Stimulated activated CD4-positive, alpha-beta T cell treated with anti-CD3 and anti-CD28 coated beads, Interleukin-4, amount 100 ng/mL, for 1 hour (primary cell): ENCODE data around the gene BAZ2B.
"Not testable (repeated sequence)": the region's sequence is repeated elsewhere in the genome, so short reads cannot be mapped to it uniquely, and the experiment has no call there.

ENCODE experiments used
- DNase-seq: peaks from one replicate; pipeline ENCODE4 v3.0.0-alpha.2; 2020

BAZ2B gene

GRCh38 chr2:159456500-159457426 is 159.6 kb downstream of the BAZ2B start:
- DNase-seq: no peak

- no peak for DNase-seq
These were observed 160.9 kb downstream of the BAZ2B start for GRCh38 chr2:159455330-159455918.

GRCh38 chr2:159454185-159454584 is 162.2 kb downstream of the BAZ2B start:
- DNase-seq: no peak

- DNase-seq: no peak
These were observed 166.2 kb downstream of the BAZ2B start for GRCh38 chr2:159450180-159450579.

GRCh38 chr2:159449504-159450124 is 166.7 kb downstream of the BAZ2B start:
- DNase-seq: no peak

- no peak for DNase-seq
These were observed 169.5 kb downstream of the BAZ2B start for GRCh38 chr2:159446817-159447216.

GRCh38 chr2:159446201-159446600 is 170.1 kb downstream of the BAZ2B start:
- DNase-seq: no peak

- DNase-seq: no peak
These were observed 171.0 kb downstream of the BAZ2B start for GRCh38 chr2:159445307-159445706.

GRCh38 chr2:159444754-159445153 is 171.6 kb downstream of the BAZ2B start:
- DNase-seq: no peak

- no peak for DNase-seq
These were observed 174.0 kb downstream of the BAZ2B start for GRCh38 chr2:159442159-159442852.

- DNase-seq: no peak
These were observed 175.2 kb downstream of the BAZ2B start for GRCh38 chr2:159441182-159441581.

GRCh38 chr2:159439421-159439820 is 176.9 kb downstream of the BAZ2B start:
- no peak for DNase-seq

GRCh38 chr2:159438720-159439353 is 177.5 kb downstream of the BAZ2B start:
- no peak for DNase-seq

- DNase-seq: no peak
These were observed 178.1 kb downstream of the BAZ2B start for GRCh38 chr2:159438284-159438683.

GRCh38 chr2:159432610-159433009 is 183.7 kb downstream of the BAZ2B start:
- DNase-seq: no peak

GRCh38 chr2:159427048-159427447 is 189.3 kb downstream of the BAZ2B start:
- no peak for DNase-seq

- no peak for DNase-seq
These were observed 196.9 kb downstream of the BAZ2B start for GRCh38 chr2:159419403-159419802.

GRCh38 chr2:159411460-159411859 is 204.9 kb downstream of the BAZ2B start:
- DNase-seq: no peak

GRCh38 chr2:159410276-159410675 is 206.1 kb downstream of the BAZ2B start:
- no peak for DNase-seq

GRCh38 chr2:159409116-159409800 is 207.1 kb downstream of the BAZ2B start:
- DNase-seq: no peak

GRCh38 chr2:159402790-159403189 is 213.6 kb downstream of the BAZ2B start:
- DNase-seq: no peak

GRCh38 chr2:159402160-159402559 is 214.2 kb downstream of the BAZ2B start:
- not testable (repeated sequence) for DNase-seq
